B cell (primary cell): ENCODE measurements around the gene HLA-DOB.

Source experiments
- CTCF ChIP-seq: fragments of 200-600 bp; IDR thresholded peaks from one replicate; pipeline ENCODE4 v1.8.0; 2022; ENCODE audit warnings: antibody characterized with exemption, mild to moderate bottlenecking
- EZH2 ChIP-seq: IDR thresholded peaks from 2 replicates; pipeline ENCODE4 v1.6.1; 2012; ENCODE audit warnings: borderline replicate concordance, low read depth, mild to moderate bottlenecking, moderate library complexity, low read length; ENCODE audit not compliant: insufficient read depth, poor library complexity, severe bottlenecking

DNA sequence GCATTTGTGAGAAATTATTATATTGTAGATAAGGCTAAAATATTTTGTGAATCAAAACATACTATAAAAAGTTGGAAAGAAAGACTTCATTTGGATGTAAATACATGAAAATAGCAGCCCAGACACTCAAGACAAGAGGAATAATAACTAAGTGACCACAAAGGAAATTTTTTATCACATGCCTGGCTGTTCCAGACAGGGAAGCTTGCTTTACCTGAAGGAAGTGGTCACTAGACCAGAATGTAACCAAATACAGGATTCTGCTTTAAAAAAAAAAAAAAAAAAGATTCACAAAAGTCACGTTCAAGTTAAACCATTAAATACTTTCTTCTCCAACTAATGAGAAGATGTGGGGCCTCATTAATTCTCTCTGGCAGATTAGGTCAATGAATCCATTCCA, 44.1 kb downstream of the HLA-DOB start:
- TF ChIP-seq EZH2 (no peak), CTCF (no peak)
